SK-N-SH (cell line): ENCODE data around the gene GABRD.

Experiments used
- CHD2 ChIP-seq: fragments of 150-350 bp; IDR thresholded peaks from 2 replicates; pipeline ENCODE4 v1.6.1; 2018; ENCODE audit warnings: low read length; ENCODE audit not compliant: partially characterized antibody
- CTCF ChIP-seq: fragments of 200-600 bp; sonication (generic); IDR thresholded peaks from 2 replicates; pipeline ENCODE4 v1.6.1; 2017; ENCODE audit warnings: antibody characterized with exemption, mild to moderate bottlenecking, moderate library complexity
- EZH2phosphoT487 ChIP-seq: fragments of 200-600 bp; sonication (generic); IDR thresholded peaks from 2 replicates; pipeline ENCODE4 v1.6.1; 2017; ENCODE audit warnings: low read depth, mixed run types, mild to moderate bottlenecking, antibody characterized with exemption, moderate library complexity, borderline replicate concordance
- MAX ChIP-seq: IDR thresholded peaks from 2 replicates; pipeline ENCODE4 v1.4.0; 2012; ENCODE audit warnings: low read depth
- MXI1 ChIP-seq: IDR thresholded peaks from 2 replicates; pipeline ENCODE4 v1.6.1; 2012; ENCODE audit warnings: mild to moderate bottlenecking, low read depth, low read length, improper control_type of control experiment
- POLR2AphosphoS5 ChIP-seq: IDR thresholded peaks from 2 replicates; pipeline ENCODE4 v1.6.1; 2012; ENCODE audit warnings: low read depth, low read length
- REST ChIP-seq: IDR thresholded peaks from 2 replicates; pipeline ENCODE4 v1.6.1; 2012; ENCODE audit warnings: mild to moderate bottlenecking, low read depth, low read length, moderate library complexity
- TAF1 ChIP-seq: IDR thresholded peaks from 2 replicates; pipeline ENCODE4 v1.6.1; 2012; ENCODE audit warnings: low read depth, mild to moderate bottlenecking, low read length, moderate library complexity, borderline replicate concordance
- TEAD4 ChIP-seq: IDR thresholded peaks from 2 replicates; pipeline ENCODE4 v1.4.0; 2012; ENCODE audit warnings: mild to moderate bottlenecking, borderline replicate concordance; ENCODE audit not compliant: insufficient read depth
- USF2 ChIP-seq: fragments of 150-350 bp; IDR thresholded peaks from 2 replicates; pipeline ENCODE4 v1.6.1; 2017; ENCODE audit warnings: antibody characterized with exemption, low read length, low read depth, borderline replicate concordance
- ZBTB33 ChIP-seq: IDR thresholded peaks from 2 replicates; pipeline ENCODE4 v1.4.0; 2012; ENCODE audit warnings: low read depth, borderline replicate concordance

- TF ChIP-seq TAF1 (no peak), REST (no peak), CTCF (no peak), ZBTB33 (no peak), EZH2phosphoT487 (no peak), MXI1 (no peak), TEAD4 (no peak), MAX (no peak), POLR2AphosphoS5 (no peak), USF2 (no peak), CHD2 (no peak)
These were observed 41.0 kb upstream of the GABRD start for GRCh38 chr1:1978108-1978507.
